HG02763 (cell line): ENCODE measurements around the gene C1orf50.
"Not testable (repeated sequence)": the region's sequence is repeated elsewhere in the genome, so short reads cannot be mapped to it uniquely, and the experiment has no call there.

ENCODE experiments used
- ATAC-seq: cut with Tn5 transposase; IDR thresholded peaks from one replicate; pipeline ENCODE4 v1.9.1; 2021; ENCODE audit warnings: mild to moderate bottlenecking, moderate library complexity; ENCODE audit not compliant: unreplicated experiment

The C1orf50 gene

DNA sequence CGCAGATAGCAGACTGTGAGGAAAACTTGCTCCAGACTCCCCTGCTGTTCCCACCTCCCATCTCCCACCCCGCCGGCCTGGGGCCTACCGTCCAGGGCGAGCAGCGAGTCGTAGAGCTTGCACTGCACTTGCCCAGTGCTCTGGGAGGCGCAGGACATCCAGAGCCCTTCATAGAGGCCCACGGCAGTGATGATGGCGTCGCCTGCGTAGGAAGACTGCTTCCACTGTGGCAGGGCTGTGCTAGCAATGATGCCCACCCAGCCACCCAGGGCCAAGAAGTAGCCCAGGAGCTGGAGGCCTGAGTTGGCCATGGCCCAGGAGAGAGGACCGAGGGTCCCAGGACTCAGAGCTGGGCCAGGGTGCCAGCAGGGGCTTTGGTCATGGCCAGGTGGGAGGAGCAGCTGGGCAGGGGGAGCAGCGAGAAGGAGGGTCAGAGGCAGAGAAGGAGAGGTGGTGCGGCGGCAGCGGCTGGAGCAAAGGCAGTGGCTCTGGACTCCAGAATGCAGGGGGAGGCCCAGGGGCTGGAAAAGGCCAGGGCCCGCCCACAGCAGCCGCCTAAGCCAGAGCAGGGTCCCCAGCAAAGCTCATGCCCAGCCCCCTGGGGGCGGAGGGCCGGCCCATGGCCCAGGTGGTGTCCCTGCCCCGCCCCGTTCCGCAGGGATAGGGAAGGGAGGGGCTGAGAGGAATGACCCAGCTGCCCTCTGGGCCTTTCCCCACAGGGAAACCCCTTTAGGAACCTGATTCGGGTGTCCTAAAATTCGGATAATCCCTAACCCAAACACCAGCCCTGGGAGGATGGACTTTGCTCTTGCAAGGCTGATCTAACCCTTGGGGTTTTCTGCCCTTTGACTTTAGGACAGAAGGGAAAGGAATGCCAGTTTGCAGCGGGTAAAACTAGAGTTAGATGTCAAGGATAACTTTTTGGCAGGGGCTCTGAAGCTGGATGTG is 27.0 kb upstream of the C1orf50 start, which contains the start of gene CLDN19:
CLDN19 (minus strand) TSS at position 484 of the 948 bp plus-strand sequence; CDS start at position 311, 173 bp downstream.
- no peak for ATAC-seq

- no peak for ATAC-seq
Measured at GRCh38 chr1:42740851-42741580, 26.0 kb upstream of the C1orf50 start.

DNA sequence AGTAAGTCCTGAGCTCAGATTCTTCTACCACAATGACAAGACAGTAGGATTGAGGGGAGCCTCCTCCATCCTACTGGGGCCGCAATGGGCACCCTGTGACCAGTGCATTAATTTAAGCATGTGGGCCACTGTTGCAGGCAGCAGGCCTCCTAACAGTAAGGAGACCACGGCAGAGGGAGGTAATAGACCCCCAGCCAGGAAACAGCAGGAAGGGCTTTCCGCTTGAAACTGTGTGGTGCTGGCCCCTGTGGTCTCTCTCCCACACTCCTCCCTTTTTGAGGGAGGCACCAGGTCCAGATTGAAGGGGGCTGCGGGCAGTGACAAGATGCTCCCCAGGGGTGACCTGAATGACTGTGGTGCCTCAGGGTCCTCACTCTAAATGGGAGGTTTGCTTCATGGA is 25.3 kb upstream of the C1orf50 start:
- no peak for ATAC-seq

DNA sequence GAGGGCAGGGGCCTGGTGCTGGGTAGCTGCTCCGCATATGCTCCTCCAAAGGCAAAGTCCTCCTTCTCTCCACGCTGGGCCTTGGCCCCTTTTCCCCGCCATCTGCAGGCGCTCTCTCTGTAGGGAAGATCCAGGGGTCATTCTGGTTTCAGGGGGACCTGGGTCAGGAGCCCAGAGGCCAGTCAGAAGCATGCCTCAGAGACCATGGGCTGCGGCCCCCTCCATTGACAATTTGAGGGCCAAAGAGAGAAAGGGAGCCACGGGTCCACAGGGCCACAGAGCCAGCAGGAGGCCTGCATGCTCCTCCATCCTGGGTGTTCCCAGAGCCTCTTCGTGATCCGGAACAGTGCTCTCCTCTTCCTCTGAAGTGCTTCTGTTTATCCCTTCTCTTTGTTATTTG is 24.9 kb upstream of the C1orf50 start:
- no peak for ATAC-seq

GRCh38 chr1:42742617-42743316 is 24.3 kb upstream of the C1orf50 start:
- no peak for ATAC-seq

DNA sequence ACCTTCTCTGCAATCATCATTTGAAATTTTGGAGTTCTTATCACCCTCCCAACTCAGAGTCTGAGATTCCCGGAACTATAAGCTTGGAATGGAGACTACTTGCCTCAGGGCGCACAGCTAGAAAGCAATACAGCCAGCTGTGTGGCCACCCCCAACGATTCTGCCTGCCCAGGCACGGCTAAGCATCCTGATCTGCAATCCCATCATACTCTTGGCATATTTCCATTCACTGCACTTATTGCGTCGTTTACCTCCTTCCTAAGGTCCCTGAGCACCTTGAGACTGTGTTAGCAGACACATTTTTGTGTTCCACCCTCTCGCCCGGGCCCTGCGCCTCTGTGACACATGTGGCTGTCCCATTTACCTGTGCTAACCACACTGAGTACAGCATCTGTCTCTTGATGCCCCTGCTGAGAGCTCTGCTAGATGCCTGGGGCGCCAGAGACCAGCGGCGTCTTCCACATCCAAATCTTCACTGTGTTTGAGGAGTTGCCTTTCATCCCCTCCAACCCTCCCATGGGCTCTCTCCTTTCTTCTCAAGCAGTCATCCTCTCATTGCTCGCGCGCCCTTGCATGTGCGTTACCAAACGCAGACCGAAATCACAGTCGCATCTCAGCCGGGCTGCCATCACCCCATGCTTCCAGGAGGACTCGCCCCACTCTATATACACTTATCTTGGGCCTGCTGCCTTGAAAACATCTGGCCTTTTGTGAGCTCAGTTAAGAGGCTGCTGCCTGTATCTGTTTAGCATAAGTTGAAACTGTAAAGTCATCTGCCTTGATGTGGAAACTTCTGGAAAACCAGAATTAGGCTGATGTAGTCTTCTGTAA is 23.5 kb upstream of the C1orf50 start:
- no peak for ATAC-seq

DNA sequence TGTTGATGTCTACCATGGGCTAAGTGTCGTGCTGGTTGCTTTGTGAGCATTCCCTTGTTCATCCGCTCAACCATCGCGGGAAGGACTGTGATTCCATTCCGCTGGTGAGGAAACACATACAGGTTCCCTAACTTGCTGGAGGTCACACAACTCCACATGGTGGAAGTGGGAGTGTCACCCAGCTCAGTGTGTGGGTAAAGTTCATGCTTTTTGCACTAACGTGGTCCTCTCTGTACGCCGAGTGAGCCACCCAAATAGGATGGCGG is 23.0 kb upstream of the C1orf50 start:
- ATAC-seq = no peak

- ATAC-seq = no peak
Measured at GRCh38 chr1:42745851-42746250, 21.2 kb upstream of the C1orf50 start.

DNA sequence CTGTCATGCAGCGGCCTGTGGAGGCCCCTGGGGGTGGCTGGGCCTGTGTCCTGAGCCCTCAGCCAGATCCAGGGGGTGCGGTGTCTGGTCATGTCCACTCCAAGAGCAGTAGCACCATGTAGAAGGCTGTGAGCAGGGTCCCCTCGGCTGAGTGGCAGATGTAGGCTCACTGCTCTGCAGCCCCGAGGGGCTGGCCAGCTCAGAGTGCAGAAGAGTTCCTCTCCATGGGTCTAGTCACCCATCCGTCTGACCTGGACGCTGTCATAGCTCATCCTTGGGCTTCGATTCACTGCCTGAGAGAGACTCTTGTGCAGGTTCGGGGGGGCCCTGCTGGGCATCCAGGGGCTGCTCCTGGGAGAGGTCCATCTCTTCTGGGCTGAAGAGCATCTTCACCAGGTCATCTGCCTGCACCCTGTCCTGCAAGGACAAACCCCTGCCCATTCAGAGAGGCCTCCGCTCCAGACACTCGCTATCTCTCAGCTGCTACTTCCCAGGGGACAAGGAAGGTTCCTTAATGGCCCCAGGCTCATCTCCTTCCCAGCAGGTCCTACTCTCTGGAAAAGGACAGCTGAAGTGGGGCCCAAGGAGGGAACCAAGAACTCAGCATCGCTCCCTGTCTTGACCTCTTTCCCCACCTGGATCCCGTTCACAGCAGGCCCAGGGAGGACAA is 20.5 kb upstream of the C1orf50 start:
- ATAC-seq = no peak

GRCh38 chr1:42747125-42747524 is 19.9 kb upstream of the C1orf50 start:
- ATAC-seq = no peak

- ATAC-seq = no peak
Measured at GRCh38 chr1:42748021-42748420, 19.0 kb upstream of the C1orf50 start.

GRCh38 chr1:42748461-42749410 is 18.3 kb upstream of the C1orf50 start:
- ATAC-seq = no peak

DNA sequence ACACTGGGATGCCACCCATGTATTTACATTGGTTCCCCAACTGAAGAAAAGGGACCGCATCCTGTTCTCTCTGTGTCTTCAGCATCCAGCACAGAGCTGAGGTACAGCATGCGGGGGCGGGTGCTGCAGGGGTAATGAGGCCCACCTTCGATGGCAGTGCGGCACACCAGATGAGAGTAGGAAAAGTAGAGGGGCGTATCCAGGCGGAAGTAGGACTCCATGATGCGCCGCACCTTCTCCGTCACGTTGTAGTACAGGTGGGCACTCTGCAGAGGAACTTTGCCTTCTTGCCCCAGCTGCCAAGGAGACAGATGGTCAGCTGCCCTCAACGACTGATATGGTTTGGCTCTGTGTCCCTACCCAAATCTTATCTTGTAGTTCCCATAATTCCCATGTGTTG is 17.0 kb upstream of the C1orf50 start:
- ATAC-seq = no peak

DNA sequence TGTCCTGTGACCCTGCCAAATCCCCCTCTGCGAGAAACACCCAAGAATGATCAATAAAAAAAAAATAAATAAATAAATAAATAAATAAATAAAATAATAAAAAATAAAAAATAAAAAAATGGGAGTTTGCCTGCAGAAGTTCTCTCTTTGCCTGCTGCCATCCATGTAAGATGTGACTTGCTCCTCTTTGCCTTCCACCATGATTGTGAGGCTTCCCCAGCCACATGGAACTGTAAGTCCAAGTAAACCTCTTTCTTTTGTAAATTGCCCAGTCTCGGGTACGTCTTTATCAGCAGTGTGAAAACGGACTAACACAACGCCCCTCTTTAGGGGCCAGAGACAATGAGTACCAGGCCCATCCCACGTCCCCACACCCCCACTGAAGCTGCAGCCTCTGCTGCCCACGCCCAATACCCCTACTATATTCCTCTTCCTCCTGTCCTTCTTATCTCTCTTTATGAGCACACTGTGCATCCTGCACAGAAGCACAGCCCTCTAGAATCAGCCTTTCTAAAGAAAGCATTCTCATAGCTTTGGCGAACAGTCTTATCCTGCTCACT is 15.5 kb upstream of the C1orf50 start:
- not testable (repeated sequence) for ATAC-seq

- ATAC-seq = no peak
Measured at GRCh38 chr1:42752284-42752683, 14.8 kb upstream of the C1orf50 start.

- ATAC-seq = no peak
Measured at GRCh38 chr1:42753070-42753469, 14.0 kb upstream of the C1orf50 start.

DNA sequence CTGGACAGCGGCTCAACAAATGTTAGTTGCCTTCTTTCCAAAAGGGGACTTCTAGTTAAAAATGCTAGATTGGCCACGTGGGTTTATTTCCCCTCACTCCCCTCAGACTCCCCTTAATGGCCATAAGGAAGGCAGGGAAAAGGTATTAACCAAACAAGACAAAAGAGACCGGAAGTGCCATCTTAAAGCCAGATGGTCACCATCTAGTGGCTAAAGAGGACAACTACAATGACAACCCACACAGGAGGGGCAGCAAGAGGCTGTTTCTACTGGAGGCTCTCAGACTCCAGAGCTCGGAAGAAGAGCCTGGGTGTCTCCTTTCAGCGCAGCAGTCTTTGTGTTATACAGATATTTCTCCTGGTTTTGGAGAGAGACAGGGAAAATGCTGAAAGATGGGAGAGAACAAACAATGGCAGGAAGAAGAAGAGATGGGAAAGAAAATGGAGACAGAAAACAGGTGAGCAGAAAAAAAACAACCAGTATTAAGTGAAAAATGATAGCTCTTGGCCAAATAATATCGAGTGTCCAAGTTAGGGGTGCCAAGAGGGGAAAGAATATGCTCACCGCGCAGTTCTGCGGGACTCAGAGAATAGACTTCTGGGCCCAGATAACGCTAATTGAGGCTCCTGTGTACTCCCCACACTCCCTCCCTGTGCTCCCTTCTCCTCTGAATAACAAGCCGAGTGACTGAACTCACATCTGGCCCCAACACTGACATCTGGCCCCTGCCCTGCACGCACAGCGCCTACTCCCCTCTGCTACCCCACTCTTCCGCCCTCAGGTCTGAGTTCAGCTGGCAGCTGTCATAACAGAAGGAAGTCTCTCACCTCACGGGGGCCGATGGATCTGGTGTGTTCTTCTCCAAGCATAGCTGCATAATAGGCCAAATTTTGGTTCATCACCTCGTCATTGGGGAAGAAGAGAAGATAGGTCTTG is 9.8 kb upstream of the C1orf50 start:
- ATAC-seq = no peak

DNA sequence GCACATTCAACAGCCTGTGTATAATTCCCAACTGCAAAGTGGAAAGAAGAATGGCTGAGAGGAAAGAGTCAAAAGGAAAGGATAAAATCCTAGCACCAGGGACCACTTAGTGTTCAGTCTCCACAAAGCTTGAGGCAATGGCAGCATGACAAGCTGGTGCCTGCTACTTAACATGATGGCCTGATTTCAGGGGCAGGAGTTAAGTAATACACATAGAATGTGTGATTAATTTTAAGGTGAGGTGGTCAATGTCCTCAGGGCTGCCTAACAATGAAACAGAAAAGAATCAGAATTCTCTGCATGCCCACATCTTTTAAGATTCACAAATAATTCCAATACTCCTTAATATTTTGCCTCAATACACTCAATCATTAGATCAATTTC is 9.2 kb upstream of the C1orf50 start:
- no peak for ATAC-seq
